NCI-H2107 (cell line): Measurements from ENCODE around the gene PIGP.
"Not testable (repeated sequence)": the region's sequence is repeated elsewhere in the genome, so short reads cannot be mapped to it uniquely, and the experiment has no call there.

ENCODE experiments used
- DNase-seq: peaks from one replicate; lab custom pipeline; 2025; lab: John Stamatoyannopoulos, UW

The PIGP gene

DNA sequence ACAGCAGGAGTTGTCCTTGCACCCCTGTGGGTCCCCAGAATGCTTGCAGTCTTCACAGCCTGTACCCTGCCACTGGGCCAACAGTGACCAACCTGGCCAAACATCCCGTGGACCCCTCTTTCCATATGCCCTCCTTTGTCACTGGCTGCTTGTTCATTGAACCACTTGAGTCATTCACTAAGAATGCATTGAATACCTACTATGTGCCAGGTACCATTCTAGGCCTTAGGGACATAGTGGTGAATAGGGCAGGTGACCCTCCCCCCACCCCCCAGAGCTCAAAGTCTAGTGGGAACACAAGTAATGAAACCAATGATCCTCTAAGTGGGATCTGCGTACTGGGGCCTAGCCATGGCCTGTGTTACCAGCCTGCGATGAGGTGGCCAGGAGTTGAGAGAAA, 28.2 kb downstream of the PIGP start:
- no peak for DNase-seq

DNA sequence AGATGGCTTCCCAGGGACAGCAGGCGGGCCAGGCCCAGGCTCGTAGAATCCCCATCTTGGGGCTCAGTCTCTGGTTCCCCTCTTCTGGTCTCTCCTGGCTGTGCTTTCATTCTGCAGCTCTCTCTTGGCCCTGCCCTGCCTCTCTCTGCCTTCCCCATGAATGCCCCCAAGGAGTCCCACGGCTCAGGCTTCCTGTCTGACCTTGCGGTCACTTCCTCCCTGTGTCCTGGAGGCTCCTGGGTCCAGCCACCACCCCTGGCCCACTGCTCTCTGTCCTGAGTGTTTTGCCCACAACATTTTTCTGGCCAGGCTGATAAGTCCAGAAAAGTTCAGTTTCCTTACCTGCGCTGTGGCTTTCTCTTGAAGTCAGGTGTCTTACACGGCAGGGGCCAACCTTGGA, 29.1 kb downstream of the PIGP start:
- DNase-seq: no peak

DNA sequence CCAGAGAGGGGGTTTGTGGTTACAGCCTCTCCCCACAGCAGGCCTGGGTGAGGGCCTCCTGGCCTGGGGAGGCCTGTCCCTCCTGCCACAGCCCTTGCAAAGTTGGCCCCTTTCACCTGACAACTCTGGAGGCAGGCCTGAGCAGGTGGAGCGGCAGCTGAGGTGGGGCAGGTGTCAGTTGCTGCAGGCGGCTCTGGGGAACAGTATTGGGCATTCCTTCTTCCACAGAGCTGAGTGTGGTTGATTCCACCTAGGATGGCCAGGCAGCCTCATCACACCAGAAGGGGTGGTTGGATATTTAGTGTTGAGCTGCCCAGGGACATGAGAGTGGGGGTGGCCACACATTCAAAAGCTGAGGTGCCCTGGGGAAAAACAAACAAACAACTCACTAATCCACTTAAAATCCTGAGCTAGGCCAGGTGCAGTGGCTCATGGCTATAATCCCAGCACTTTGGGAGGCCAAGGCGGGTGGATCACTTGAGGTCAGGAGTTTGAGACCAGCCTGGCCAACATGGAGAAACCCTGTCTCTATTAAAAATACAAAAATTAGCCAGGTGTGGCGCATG, 31.1 kb downstream of the PIGP start:
- peak; percentile 60 for DNase-seq

- DNase-seq: no peak
Measured at GRCh38 chr21:37040212-37040611, 32.7 kb downstream of the PIGP start.

DNA sequence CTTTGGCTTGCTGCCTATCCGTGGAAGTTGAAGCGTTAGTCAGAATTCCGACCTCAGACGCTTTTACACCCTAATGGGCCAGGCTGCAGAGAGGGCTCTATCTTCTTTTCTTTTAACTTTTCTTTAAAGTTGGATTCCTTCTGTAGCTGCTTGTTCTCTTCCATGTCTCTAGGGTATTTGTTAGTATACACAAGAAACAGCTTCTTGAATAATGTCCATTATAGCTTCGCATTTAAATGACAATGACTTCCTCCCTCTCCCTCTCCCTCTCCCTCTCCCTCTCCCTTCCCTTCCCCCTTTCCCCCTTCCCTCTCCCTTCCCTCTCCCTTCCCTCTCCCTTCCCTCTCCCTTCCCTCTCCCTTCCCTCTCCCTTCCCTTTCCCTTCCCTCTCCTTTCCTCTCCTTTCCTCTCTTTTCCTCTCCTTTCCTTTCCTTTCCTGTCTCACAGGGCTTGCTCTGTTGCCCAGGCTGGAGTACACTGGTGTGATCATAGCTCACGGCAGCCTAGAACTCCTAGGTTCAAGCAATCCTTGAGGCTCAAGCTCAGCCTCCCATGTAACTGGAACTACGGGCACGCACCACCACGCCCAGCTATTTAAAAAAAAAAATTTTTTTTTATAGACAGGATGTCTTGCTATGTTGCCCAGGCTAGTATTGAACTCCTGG, 33.3 kb downstream of the PIGP start:
- no peak for DNase-seq

DNA sequence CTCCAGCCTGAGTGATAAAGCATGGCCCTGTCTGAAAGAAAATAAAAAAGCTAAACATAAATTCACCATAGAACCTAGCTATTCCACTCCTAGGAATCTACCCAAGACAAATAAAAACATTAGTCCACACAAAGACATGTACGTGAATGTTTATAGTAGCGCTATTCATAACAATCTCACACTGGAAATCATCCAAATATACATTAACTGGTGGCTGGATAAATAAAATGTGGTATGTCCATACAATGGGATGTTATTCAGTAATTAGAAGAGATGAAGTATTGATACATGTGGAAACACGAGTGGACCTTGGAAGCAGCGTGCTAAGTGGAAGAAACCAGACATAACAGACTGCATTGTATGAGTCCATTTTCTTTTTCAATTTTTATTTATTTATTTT, 36.7 kb downstream of the PIGP start:
- no peak for DNase-seq

DNA sequence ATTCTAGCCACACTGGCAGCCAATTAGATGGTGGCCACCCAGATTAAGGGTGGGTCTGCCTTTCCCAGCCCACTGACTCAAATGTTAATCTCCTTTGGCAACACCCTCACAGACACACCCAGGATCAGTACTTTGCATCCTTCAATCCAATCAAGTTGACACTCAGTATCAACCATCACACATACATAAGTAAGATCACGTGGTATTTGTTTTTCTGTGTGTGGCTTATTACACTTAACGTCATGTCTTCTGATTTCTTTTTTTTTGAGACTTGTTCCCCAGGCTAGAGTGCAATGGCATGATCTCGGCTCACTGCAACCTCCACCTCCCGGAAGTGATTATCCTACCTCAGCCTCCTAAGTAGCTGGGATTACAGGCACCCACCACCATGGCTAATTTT, 38.5 kb downstream of the PIGP start:
- not testable (repeated sequence) for DNase-seq

DNA sequence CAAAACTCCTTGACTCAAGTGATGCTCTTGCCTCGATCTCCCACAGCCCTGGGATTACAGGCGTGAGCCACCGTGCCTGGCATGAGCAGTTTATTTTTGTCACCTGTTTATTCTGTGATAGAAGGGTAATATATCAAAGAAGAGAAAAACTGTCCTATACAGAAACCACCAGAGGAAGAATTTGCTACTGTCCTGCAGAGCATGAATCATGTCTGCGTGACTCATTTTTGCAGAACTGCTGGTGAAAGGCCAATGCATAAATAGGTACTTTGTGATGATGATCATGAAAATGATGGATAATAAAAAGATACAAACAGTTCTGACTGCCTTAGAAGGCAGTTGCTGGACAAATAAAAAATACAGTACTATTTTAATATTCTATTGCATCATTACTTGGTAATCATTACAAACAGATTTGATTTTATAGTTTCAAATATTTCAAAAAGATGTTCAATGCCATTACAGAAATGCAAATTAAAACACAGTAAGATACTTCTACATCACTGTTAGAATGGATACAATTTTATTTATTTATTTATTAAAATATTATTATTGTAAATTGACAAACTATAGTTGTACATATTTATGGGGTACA, 39.9 kb downstream of the PIGP start:
- no peak for DNase-seq

- DNase-seq: no peak
Measured at GRCh38 chr21:37032293-37032692, 40.6 kb downstream of the PIGP start.

GRCh38 chr21:37030864-37031263, 42.0 kb downstream of the PIGP start:
- DNase-seq: no peak

GRCh38 chr21:37028570-37028969, 44.3 kb downstream of the PIGP start:
- DNase-seq: no peak

GRCh38 chr21:37026499-37026898, 46.4 kb downstream of the PIGP start:
- DNase-seq: no peak

DNA sequence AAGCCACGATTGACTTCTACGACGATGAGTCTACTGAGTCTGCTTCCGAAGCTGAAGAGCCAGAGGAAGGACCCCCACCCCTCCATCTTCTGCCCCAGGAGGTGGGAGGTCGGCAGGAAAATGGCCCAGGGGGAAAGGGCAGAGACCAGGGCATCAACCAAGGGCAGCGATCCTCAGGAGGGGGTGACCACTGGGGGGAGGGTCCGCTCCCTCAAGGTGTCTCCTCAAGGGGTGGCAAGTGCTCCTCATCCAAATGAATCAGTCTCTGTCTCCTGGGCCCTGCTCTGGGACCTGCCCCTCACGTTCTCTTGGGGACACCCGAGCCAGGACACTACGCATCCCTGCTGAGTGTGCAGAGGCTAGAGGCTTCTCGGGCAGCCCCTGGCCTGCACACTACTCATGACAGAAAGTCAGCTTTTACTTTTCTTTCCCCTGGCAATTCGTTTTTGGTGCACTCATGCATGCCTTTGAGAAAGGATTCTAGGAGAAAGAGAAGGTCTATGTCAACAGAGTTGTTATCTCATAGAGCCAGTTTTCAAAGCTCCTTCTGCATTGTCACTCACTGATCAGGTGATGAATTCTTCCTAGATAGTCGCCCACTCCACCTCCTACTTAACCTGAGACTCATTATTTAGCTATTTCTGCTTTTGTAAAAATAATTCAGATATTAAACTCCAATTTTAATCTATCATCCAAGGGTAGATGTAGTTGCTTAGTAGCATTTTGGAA, 54.8 kb downstream of the PIGP start:
- no peak for DNase-seq
